ENCODE data around the gene SEMA3D. TPM values are rescaled to one million over a fixed set of nuclear protein-coding genes. Genes with fewer than 3 reads are reported as not detected.

The SEMA3D gene
- total and polyA plus RNA-seq, 12 donors, result 0.80 to 9.3 (median 6.6) TPM

- no peaks in the 10 kb centered on the region for H3K9me3 ChIP-seq (replicated peaks in 1 of 3)
- intact Hi-C loops (cut with DNase I), result no loop called here
These were observed 171.8 kb downstream of the SEMA3D start for GRCh38 chr7:85014936-85015660.

GRCh38 chr7:85011127-85011526, 175.7 kb downstream of the SEMA3D start:
- H3K4me1 ChIP-seq (replicated peaks in 1 of 2), result no peaks in the 10 kb centered on the region
- intact Hi-C loops (cut with DNase I), result no loop called here
- no peaks in the 10 kb centered on the region for H3K9me3 ChIP-seq (replicated peaks in 1 of 3)
- WGBS, 4 donors, result 78 to 87% (median 84%) methylated on average over 4 of the region's 4 CpGs
- DNase-seq, result no peak
- H3K36me3 ChIP-seq (replicated peaks in 1 of 2), result no peaks in the 10 kb centered on the region
- no peak for TF ChIP-seq CTCF (IDR thresholded peaks at IDR 0.05)
- no peak for TF ChIP-seq POLR2A (IDR thresholded peaks at IDR 0.05)
- no peaks in the 10 kb centered on the region for H3K27me3 ChIP-seq
- H3K4me3 ChIP-seq, result no peak overlapping the region
- H3K27ac ChIP-seq, result no peak overlapping the region

More at GRCh38 chr7:85014936-85015660, 171.8 kb downstream of the SEMA3D start:
- TF ChIP-seq POLR2A (IDR thresholded peaks at IDR 0.05), result no peak
- TF ChIP-seq CTCF (IDR thresholded peaks at IDR 0.05), result no peak
- no peak overlapping the region for H3K4me3 ChIP-seq
- 86 to 92% (median 89%) methylated on average over 7 of the region's 7 CpGs for WGBS, 4 donors
- no peaks in the 10 kb centered on the region for H3K4me1 ChIP-seq (replicated peaks in 1 of 2)
- no peaks in the 10 kb centered on the region for H3K36me3 ChIP-seq (replicated peaks in 1 of 2)
- H3K27me3 ChIP-seq, result no peaks in the 10 kb centered on the region
- H3K27ac ChIP-seq, result no peak overlapping the region
- no peak for DNase-seq

GRCh38 chr7:85010306-85010705, 176.6 kb downstream of the SEMA3D start:
- no peak overlapping the region for H3K27ac ChIP-seq
- no peak for DNase-seq
- intact Hi-C loops (cut with DNase I), result no loop called here
- H3K4me3 ChIP-seq, result no peak overlapping the region
- no peaks in the 10 kb centered on the region for H3K9me3 ChIP-seq (replicated peaks in 1 of 3)
- H3K36me3 ChIP-seq (replicated peaks in 1 of 2), result no peaks in the 10 kb centered on the region
- no peaks in the 10 kb centered on the region for H3K4me1 ChIP-seq (replicated peaks in 1 of 2)
- H3K27me3 ChIP-seq, result no peaks in the 10 kb centered on the region
- TF ChIP-seq CTCF (IDR thresholded peaks at IDR 0.05), result no peak
- no peak for TF ChIP-seq POLR2A (IDR thresholded peaks at IDR 0.05)

- Histone ChIP-seq H3K9me3 (replicated peaks in 1 of 3) (no peaks in the 10 kb centered on the region), H3K36me3 (replicated peaks in 1 of 2) (no peaks in the 10 kb centered on the region), H3K4me3 (no peak overlapping the region), H3K27me3 (no peaks in the 10 kb centered on the region), H3K27ac (no peak overlapping the region), H3K4me1 (replicated peaks in 1 of 2) (no peaks in the 10 kb centered on the region)
- DNase-seq, result no peak
- intact Hi-C loops (cut with DNase I), result no loop called here
- 88 to 95% (median 90%) methylated on average over 1 of the region's 1 CpG for WGBS, 4 donors
- TF ChIP-seq CTCF (IDR thresholded peaks at IDR 0.05) (no peak), POLR2A (IDR thresholded peaks at IDR 0.05) (no peak)
These were observed 180.1 kb downstream of the SEMA3D start for GRCh38 chr7:85006754-85007153.
